ENCODE results near the gene ERBIN. TPM values are rescaled to one million over a fixed set of nuclear protein-coding genes. Genes with fewer than 3 reads are reported as not detected.

ERBIN gene
- polyA plus RNA-seq, 1 of the 3 experiments (the other 2 are of a cell fraction): 10.3 TPM

DNA sequence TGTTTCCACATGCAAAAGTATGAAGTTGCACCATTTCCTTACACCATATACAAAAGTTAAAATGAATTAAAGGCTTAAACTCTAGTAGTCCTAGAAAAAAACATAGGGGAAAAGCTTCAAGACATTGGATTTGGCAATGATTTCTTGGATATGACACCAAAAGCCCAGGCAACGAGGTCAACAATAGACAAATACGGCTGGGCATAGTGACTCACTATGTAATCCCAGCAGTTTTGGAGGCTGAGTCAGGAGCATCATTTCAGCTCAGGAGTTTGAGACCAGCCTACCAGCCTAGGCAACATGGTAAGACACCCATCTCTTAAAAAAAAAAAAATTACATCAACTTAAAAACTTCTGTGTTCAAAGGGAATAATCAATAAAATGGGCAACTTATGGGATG is 186.8 kb downstream of the ERBIN start (continued):
- TF ChIP-seq, protein P1, sequence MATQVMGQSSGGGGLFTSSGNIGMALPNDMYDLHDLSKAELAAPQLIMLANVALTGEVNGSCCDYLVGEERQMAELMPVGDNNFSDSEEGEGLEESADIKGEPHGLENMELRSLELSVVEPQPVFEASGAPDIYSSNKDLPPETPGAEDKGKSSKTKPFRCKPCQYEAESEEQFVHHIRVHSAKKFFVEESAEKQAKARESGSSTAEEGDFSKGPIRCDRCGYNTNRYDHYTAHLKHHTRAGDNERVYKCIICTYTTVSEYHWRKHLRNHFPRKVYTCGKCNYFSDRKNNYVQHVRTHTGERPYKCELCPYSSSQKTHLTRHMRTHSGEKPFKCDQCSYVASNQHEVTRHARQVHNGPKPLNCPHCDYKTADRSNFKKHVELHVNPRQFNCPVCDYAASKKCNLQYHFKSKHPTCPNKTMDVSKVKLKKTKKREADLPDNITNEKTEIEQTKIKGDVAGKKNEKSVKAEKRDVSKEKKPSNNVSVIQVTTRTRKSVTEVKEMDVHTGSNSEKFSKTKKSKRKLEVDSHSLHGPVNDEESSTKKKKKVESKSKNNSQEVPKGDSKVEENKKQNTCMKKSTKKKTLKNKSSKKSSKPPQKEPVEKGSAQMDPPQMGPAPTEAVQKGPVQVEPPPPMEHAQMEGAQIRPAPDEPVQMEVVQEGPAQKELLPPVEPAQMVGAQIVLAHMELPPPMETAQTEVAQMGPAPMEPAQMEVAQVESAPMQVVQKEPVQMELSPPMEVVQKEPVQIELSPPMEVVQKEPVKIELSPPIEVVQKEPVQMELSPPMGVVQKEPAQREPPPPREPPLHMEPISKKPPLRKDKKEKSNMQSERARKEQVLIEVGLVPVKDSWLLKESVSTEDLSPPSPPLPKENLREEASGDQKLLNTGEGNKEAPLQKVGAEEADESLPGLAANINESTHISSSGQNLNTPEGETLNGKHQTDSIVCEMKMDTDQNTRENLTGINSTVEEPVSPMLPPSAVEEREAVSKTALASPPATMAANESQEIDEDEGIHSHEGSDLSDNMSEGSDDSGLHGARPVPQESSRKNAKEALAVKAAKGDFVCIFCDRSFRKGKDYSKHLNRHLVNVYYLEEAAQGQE (IDR thresholded peaks at IDR 0.05; ENCODE audit: low read depth, low read length): no peak
- TF ChIP-seq TAF1 (IDR thresholded peaks at IDR 0.05; ENCODE audit: borderline replicate concordance, low read depth, low read length) (no peak), YY1 (IDR thresholded peaks at IDR 0.05; ENCODE audit: low read depth) (no peak), GABPA (IDR thresholded peaks at IDR 0.05; ENCODE audit: low read depth) (no peak), JUND (IDR thresholded peaks at IDR 0.05) (no peak), RAD21 (IDR thresholded peaks at IDR 0.05; ENCODE audit: low read length) (no peak), FOXJ3 (CRISPR knock-in tag; IDR thresholded peaks at IDR 0.05) (no peak), TCF12 (IDR thresholded peaks at IDR 0.05) (no peak)
- TF ChIP-seq, protein P2, sequence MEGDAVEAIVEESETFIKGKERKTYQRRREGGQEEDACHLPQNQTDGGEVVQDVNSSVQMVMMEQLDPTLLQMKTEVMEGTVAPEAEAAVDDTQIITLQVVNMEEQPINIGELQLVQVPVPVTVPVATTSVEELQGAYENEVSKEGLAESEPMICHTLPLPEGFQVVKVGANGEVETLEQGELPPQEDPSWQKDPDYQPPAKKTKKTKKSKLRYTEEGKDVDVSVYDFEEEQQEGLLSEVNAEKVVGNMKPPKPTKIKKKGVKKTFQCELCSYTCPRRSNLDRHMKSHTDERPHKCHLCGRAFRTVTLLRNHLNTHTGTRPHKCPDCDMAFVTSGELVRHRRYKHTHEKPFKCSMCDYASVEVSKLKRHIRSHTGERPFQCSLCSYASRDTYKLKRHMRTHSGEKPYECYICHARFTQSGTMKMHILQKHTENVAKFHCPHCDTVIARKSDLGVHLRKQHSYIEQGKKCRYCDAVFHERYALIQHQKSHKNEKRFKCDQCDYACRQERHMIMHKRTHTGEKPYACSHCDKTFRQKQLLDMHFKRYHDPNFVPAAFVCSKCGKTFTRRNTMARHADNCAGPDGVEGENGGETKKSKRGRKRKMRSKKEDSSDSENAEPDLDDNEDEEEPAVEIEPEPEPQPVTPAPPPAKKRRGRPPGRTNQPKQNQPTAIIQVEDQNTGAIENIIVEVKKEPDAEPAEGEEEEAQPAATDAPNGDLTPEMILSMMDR (IDR thresholded peaks at IDR 0.05): no peak
- TF ChIP-seq, protein P3, sequence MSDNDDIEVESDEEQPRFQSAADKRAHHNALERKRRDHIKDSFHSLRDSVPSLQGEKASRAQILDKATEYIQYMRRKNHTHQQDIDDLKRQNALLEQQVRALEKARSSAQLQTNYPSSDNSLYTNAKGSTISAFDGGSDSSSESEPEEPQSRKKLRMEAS (IDR thresholded peaks at IDR 0.05; ENCODE audit: low read depth): no peak
- TF ChIP-seq, protein P4, sequence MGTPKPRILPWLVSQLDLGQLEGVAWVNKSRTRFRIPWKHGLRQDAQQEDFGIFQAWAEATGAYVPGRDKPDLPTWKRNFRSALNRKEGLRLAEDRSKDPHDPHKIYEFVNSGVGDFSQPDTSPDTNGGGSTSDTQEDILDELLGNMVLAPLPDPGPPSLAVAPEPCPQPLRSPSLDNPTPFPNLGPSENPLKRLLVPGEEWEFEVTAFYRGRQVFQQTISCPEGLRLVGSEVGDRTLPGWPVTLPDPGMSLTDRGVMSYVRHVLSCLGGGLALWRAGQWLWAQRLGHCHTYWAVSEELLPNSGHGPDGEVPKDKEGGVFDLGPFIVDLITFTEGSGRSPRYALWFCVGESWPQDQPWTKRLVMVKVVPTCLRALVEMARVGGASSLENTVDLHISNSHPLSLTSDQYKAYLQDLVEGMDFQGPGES (IDR thresholded peaks at IDR 0.05; ENCODE audit: low read depth, low read length): no peak

DNA sequence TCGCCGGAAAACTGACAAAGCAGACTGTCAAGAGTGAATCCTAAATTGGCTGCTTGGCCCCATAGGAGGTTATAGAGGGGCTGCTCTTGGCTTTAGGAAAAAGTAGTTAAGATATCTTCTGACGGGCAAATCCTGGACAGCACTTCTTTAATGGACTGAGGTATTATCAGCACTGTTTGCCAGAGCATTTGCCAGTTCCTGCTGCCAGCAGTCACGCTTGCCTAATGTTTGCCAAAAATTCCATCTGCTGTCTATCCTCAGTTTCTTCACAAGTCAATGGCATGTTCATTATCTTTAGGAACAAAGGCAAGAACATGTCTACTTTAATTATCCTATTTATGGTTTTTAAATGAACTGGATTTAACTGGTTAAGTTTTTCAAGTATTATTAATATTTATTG is 191.9 kb downstream of the ERBIN start:
- ChIA-PET CTCF (no interaction called here), POLR2A (no interaction called here)
- Histone ChIP-seq H4K20me1 (ENCODE audit: insufficient read depth) (no peaks in the 10 kb centered on the region), H3K9ac (no peak overlapping the region), H3K4me2 (no peak overlapping the region), H3K79me2 (ENCODE audit: insufficient read depth) (no peaks in the 10 kb centered on the region), H3K9me3 (no peaks in the 10 kb centered on the region), H3K4me3 (ENCODE audit: low read depth in 2 of 2, low read length in 1 of 2) (no peak overlapping the region), H3K27me3 (ENCODE audit: insufficient read depth) (no peaks in the 10 kb centered on the region), H3K36me3 (replicated peaks in 1 of 2; ENCODE audit: control insufficient read depth in 1 of 2, insufficient read depth in 2 of 2, low read length in 1 of 2) (no peaks in the 10 kb centered on the region), H3K27ac (ENCODE audit: low read depth in 2 of 2, low read length in 1 of 2) (no peak overlapping the region), H3K4me1 (ENCODE audit: control insufficient read depth in 1 of 2, insufficient read depth in 2 of 2, low read depth in 1 of 2, low read length in 1 of 2) (no peaks in the 10 kb centered on the region), H3K9me2 (no peaks in the 10 kb centered on the region), H2AFZ (ENCODE audit: low read depth) (no peak overlapping the region), H3F3A (replicated peaks; ENCODE audit: insufficient read depth) (no peaks in the 10 kb centered on the region)
- DNase-seq: no peak
- TF ChIP-seq GABPA (IDR thresholded peaks at IDR 0.05; ENCODE audit: low read depth) (no peak), TCF12 (IDR thresholded peaks at IDR 0.05) (no peak), YY1 (IDR thresholded peaks at IDR 0.05; ENCODE audit: low read depth) (no peak), CHD2 (IDR thresholded peaks at IDR 0.05; ENCODE audit: low read length, partially characterized antibody) (no peak), TEAD4 (IDR thresholded peaks at IDR 0.05; ENCODE audit: borderline replicate concordance, insufficient read depth) (no peak)
- TF ChIP-seq, protein P4 (IDR thresholded peaks at IDR 0.05; ENCODE audit: low read depth, low read length): no peak
- 83% methylated on average over 4 of the region's 4 CpGs for WGBS (ENCODE audit: low lambda C conversion rate)

Data from SK-N-SH (cell line).